ENCODE measurements around the gene MGAT5B.

DNA sequence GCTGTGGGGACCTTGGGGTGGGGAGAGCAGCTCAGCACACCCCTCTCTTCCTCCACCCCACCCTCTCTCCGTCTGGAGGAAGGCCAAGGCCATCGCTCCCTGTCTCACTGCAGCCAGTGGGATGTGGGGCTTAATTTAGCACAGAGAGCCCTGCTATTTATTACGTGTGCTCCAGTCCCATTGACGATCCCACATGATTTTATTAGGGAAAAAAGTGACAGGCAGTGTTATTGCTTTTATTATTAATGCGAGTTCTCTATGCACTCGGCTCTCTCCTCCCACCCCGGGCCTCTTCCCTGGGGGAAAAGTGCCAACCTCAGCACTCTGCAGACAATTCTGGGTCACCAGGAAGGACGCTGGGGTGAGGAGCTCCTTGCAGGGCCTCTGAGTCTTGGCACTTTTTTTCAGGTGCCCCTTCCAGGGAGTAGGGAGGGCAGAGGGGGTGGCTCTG lies 57.3 kb downstream of the MGAT5B start:
- TF ChIP-seq, protein P1, sequence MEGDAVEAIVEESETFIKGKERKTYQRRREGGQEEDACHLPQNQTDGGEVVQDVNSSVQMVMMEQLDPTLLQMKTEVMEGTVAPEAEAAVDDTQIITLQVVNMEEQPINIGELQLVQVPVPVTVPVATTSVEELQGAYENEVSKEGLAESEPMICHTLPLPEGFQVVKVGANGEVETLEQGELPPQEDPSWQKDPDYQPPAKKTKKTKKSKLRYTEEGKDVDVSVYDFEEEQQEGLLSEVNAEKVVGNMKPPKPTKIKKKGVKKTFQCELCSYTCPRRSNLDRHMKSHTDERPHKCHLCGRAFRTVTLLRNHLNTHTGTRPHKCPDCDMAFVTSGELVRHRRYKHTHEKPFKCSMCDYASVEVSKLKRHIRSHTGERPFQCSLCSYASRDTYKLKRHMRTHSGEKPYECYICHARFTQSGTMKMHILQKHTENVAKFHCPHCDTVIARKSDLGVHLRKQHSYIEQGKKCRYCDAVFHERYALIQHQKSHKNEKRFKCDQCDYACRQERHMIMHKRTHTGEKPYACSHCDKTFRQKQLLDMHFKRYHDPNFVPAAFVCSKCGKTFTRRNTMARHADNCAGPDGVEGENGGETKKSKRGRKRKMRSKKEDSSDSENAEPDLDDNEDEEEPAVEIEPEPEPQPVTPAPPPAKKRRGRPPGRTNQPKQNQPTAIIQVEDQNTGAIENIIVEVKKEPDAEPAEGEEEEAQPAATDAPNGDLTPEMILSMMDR (IDR thresholded peaks at IDR 0.05) = no peak
- TF ChIP-seq POLR2A (IDR thresholded peaks at IDR 0.05) = no peak

All from lower leg skin (tissue), 3 donors.